ENCODE data around the gene MATR3. TPM values are rescaled to one million over a fixed set of nuclear protein-coding genes. Genes with fewer than 3 reads are reported as not detected.

Gene MATR3
- total RNA-seq, 2 experiments from 2014 or later, result 376 to 401 TPM

DNA sequence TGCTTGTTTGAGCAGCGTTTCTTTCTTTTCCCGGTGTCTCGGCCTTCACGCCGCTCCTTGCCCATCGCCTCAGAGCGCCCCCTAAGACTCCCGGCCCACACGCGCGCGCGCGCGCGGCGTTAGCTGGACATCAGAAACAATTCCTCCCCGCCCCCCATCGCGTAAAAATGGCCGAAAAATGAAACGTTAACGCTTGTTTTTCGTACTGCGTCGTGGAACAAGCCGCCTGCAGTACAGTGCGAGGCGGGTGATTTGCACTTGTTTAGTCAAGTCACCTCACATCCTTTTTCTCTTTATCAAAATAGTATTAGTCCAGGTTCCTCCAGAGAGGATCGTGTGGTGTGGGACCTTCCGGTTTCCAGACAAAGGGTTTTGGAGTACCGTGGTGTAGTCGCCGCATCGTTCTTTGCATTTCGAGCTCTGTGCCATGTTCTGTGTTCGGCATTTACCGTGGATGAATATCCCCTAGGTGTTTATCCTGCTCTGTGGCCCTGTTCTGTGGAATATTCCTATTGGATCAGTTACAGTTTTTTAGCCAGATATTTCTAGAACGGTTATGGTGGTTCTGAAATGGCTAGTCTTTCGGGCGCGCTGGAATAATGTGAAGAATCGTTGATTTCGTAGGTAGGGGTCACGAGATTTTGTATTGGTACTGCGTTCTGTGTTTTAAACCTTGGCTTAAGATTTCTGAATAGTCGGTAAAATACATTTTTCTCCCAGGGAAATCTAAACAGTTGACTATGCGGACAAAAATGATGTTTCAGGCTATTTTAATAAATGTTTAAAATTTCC, 1.0 kb downstream of the MATR3 start:
- TF ChIP-seq, protein P1, sequence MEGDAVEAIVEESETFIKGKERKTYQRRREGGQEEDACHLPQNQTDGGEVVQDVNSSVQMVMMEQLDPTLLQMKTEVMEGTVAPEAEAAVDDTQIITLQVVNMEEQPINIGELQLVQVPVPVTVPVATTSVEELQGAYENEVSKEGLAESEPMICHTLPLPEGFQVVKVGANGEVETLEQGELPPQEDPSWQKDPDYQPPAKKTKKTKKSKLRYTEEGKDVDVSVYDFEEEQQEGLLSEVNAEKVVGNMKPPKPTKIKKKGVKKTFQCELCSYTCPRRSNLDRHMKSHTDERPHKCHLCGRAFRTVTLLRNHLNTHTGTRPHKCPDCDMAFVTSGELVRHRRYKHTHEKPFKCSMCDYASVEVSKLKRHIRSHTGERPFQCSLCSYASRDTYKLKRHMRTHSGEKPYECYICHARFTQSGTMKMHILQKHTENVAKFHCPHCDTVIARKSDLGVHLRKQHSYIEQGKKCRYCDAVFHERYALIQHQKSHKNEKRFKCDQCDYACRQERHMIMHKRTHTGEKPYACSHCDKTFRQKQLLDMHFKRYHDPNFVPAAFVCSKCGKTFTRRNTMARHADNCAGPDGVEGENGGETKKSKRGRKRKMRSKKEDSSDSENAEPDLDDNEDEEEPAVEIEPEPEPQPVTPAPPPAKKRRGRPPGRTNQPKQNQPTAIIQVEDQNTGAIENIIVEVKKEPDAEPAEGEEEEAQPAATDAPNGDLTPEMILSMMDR (IDR thresholded peaks at IDR 0.05), result no peak
- H3K27me3 Mint-ChIP-seq, result no peaks in the 10 kb centered on the region
- H3K9me3 Mint-ChIP-seq, result no peaks in the 10 kb centered on the region
- Histone ChIP-seq H3K9me3 (ENCODE audit: control insufficient read depth in 1 of 2, insufficient read depth in 1 of 2, low read length in 2 of 2) (no peaks in the 10 kb centered on the region), H3K27me3 (ENCODE audit: control insufficient read depth in 1 of 2, insufficient read depth in 2 of 2, low read length in 2 of 2) (no peaks in the 10 kb centered on the region), H3K4me1 (ENCODE audit: insufficient read depth, low read length) (peaks cover 33% of the 10 kb centered on the region), H3K4me3 (ENCODE audit: low read length) (peak overlapping the region; percentile 95), H3K27ac (ENCODE audit: low read depth in 1 of 2, low read length in 2 of 2) (peak overlapping the region; percentile 98 to 100), H3K36me3 (ENCODE audit: insufficient read depth, low read length) (no peaks in the 10 kb centered on the region)
- peak overlapping the region; percentile 99 for H3K4me3 Mint-ChIP-seq
- peaks cover 60% of the 10 kb centered on the region for H3K4me1 Mint-ChIP-seq (ENCODE audit: low read depth)
- intact Hi-C loops (cut with DNase I, micrococcal nuclease), result loop anchor here (1.0 to 10.0 kb wide), 3 partner anchors 47 to 550 kb away; partner anchors contain the start of genes PAIP2 (in 1 of the 2) and UBE2D2 (in 1 of the 2)
- H3K27ac Mint-ChIP-seq, result peak overlapping the region; percentile 99
- CTCF ChIA-PET, result interaction anchor here (0.5 to 2.3 kb wide), 5 partner anchors 10 to 54 kb away, joined by 3 to 12 read pairs (median 8); partner anchors contain the start of gene PAIP2
- DNase-seq (peak; percentile 32 to 78 (median 53)), ATAC-seq (ENCODE audit: poor library complexity) (peak; percentile 19)
- POLR2A ChIA-PET, result interaction anchor here (0.6 to 7.4 kb wide), 21 partner anchors 10 to 829 kb away, joined by 3 to 149 read pairs (median 8); partner anchors contain the start of genes DNAJC18, EGR1, ETF1 and HSPA9
- peaks cover 36% of the 10 kb centered on the region for H3K36me3 Mint-ChIP-seq (ENCODE audit: low read depth)

DNA sequence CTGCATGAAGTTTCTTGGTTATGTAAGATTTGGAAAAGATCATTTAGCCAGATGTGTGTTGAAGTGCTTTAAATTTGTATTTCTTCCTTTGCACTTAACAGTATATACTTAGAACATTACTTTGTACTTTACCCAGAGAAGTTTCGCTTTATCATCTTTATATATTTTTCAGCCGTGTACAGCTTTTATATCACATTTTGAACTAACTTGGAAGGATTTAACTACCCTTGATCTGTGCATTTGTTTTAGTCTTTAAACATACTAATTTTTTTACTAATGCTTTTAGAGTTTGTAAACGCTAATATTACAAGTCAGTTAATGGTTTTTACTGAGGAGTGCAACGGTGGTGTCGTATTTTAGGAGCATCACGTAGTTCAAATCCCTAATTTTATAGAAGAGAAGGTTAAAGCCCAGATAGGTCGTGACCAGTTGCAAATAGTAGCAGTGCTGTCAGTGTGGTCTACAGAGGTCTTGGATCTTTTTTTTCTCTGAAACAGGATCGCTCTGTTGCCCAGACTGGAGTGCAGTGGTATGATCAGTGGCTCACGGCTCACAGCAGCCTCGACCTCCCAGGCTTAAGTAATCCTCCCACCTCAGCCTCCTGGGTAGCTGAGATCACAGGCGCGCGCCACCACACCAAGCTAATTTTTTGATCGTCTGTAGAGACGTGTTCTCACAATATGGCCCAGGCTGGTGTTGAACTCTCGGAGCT, 2.0 kb downstream of the MATR3 start:
- Histone ChIP-seq H3K36me3 (ENCODE audit: insufficient read depth, low read length) (no peaks in the 10 kb centered on the region), H3K4me3 (ENCODE audit: low read length) (peak overlapping the region; percentile 95), H3K27me3 (ENCODE audit: control insufficient read depth in 1 of 2, insufficient read depth in 2 of 2, low read length in 2 of 2) (no peaks in the 10 kb centered on the region), H3K4me1 (ENCODE audit: insufficient read depth, low read length) (peaks cover 41% of the 10 kb centered on the region), H3K27ac (ENCODE audit: low read depth in 1 of 2, low read length in 2 of 2) (no peak overlapping the region), H3K9me3 (ENCODE audit: control insufficient read depth in 1 of 2, insufficient read depth in 1 of 2, low read length in 2 of 2) (no peaks in the 10 kb centered on the region)
- ChIA-PET CTCF (interaction anchor here (1.6 to 2.4 kb wide), 2 partner anchors 9 to 46 kb away, joined by 8 read pairs; partner anchors contain the start of gene PAIP2), POLR2A (interaction anchor here (0.8 to 7.4 kb wide), 5 partner anchors 9 to 309 kb away, joined by 3 to 149 read pairs (median 51); partner anchors contain the start of gene PAIP2)
- TF ChIP-seq, protein P1 (IDR thresholded peaks at IDR 0.05), result no peak
- peak overlapping the region; percentile 99 for H3K27ac Mint-ChIP-seq
- peaks cover 40% of the 10 kb centered on the region for H3K36me3 Mint-ChIP-seq (ENCODE audit: low read depth)
- H3K9me3 Mint-ChIP-seq, result no peaks in the 10 kb centered on the region
- peaks cover 70% of the 10 kb centered on the region for H3K4me1 Mint-ChIP-seq (ENCODE audit: low read depth)
- DNase-seq (peak in 2 of 14 experiments; percentile 19 to 31), ATAC-seq (ENCODE audit: poor library complexity) (no peak)
- peak overlapping the region; percentile 99 for H3K4me3 Mint-ChIP-seq
- intact Hi-C loops (cut with DNase I, micrococcal nuclease), result loop anchor here (2.0 to 10.0 kb wide), 2 partner anchors 15 to 549 kb away; no protein-coding TSS in a partner anchor
- H3K27me3 Mint-ChIP-seq, result no peaks in the 10 kb centered on the region

DNA sequence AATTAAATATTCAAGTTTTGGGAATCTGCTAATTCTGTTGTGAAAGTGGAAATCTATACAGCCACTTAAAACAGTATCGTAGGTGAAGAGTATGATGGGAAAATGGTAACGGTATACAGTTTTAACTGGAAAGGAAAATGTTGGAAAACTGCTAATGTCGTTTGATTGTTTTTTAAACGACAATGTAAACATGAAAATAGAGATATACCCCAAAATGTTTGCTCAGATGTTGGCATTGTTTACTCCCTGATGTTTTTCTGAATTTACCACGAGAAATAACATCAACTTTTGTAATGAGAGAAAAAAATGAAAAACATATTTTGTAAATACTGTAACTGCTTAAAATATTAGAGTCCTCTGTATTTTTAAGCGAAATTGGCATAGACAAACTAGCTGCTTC, 2.7 kb downstream of the MATR3 start:
- H3K27ac ChIP-seq (ENCODE audit: low read depth in 1 of 2, low read length in 2 of 2), result no peak overlapping the region
- POLR2A ChIA-PET, result interaction anchor here (0.6 to 7.4 kb wide), 6 partner anchors 9 to 717 kb away, joined by 3 to 149 read pairs (median 3); partner anchors contain the start of gene PAIP2

More for the DNA sequence above, 2.7 kb downstream of the MATR3 start:
- Mint-ChIP-seq H3K27ac (peak overlapping the region; percentile 99), H3K36me3 (ENCODE audit: low read depth) (peaks cover 40% of the 10 kb centered on the region), H3K4me1 (ENCODE audit: low read depth) (peaks cover 77% of the 10 kb centered on the region), H3K4me3 (peak overlapping the region; percentile 76), H3K27me3 (no peaks in the 10 kb centered on the region), H3K9me3 (no peaks in the 10 kb centered on the region)
- no peak for ATAC-seq (ENCODE audit: poor library complexity)
- intact Hi-C loops (cut with DNase I, micrococcal nuclease), result loop anchor here (2.0 to 10.0 kb wide), 2 partner anchors 15 to 549 kb away; no protein-coding TSS in a partner anchor
- H3K4me3 ChIP-seq (ENCODE audit: low read length), result peak overlapping the region; percentile 95
- no peaks in the 10 kb centered on the region for H3K36me3 ChIP-seq (ENCODE audit: insufficient read depth, low read length)
- DNase-seq, result no peak
- H3K9me3 ChIP-seq (ENCODE audit: control insufficient read depth in 1 of 2, insufficient read depth in 1 of 2, low read length in 2 of 2), result no peaks in the 10 kb centered on the region
- CTCF ChIA-PET, result interaction anchor here (1.6 to 2.4 kb wide), 2 partner anchors 8 to 45 kb away, joined by 8 read pairs; partner anchors contain the start of gene PAIP2
- H3K4me1 ChIP-seq (ENCODE audit: insufficient read depth, low read length), result peaks cover 48% of the 10 kb centered on the region
- no peaks in the 10 kb centered on the region for H3K27me3 ChIP-seq (ENCODE audit: control insufficient read depth in 1 of 2, insufficient read depth in 2 of 2, low read length in 2 of 2)
- TF ChIP-seq, protein P1 (IDR thresholded peaks at IDR 0.05), result no peak
